ENCODE results near the gene CCDC57.
"Not testable (repeated sequence)": the region's sequence is repeated elsewhere in the genome, so short reads cannot be mapped to it uniquely, and the experiment has no call there.

Gene CCDC57

GRCh38 chr17:82177276-82177675 is 35.4 kb downstream of the CCDC57 start:
- DNase-seq (ENCODE audit: low spot score) = no peak

- DNase-seq (ENCODE audit: low spot score) = no peak
These were observed 36.7 kb downstream of the CCDC57 start for GRCh38 chr17:82175951-82176350.

- DNase-seq (ENCODE audit: low spot score) = no peak
These were observed 37.4 kb downstream of the CCDC57 start for GRCh38 chr17:82175201-82175600.

GRCh38 chr17:82174042-82174857 is 38.4 kb downstream of the CCDC57 start:
- DNase-seq (ENCODE audit: low spot score) = not testable (repeated sequence)

GRCh38 chr17:82173351-82174041 is 39.1 kb downstream of the CCDC57 start:
- DNase-seq (ENCODE audit: low spot score) = no peak

GRCh38 chr17:82172486-82173160 is 40.0 kb downstream of the CCDC57 start:
- no peak for DNase-seq (ENCODE audit: low spot score)

- DNase-seq (ENCODE audit: low spot score) = no peak
These were observed 40.8 kb downstream of the CCDC57 start for GRCh38 chr17:82171750-82172375.

GRCh38 chr17:82170412-82170961 is 42.2 kb downstream of the CCDC57 start:
- DNase-seq (ENCODE audit: low spot score) = no peak

GRCh38 chr17:82168568-82168967 is 44.1 kb downstream of the CCDC57 start:
- DNase-seq (ENCODE audit: low spot score) = no peak

GRCh38 chr17:82167028-82167427 is 45.6 kb downstream of the CCDC57 start:
- no peak for DNase-seq (ENCODE audit: low spot score)

GRCh38 chr17:82164853-82165252 is 47.8 kb downstream of the CCDC57 start:
- DNase-seq (ENCODE audit: low spot score) = no peak

GRCh38 chr17:82161216-82161615 is 51.4 kb downstream of the CCDC57 start:
- DNase-seq (ENCODE audit: low spot score) = no peak

GRCh38 chr17:82160075-82160474 is 52.6 kb downstream of the CCDC57 start:
- DNase-seq (ENCODE audit: low spot score) = no peak

- DNase-seq (ENCODE audit: low spot score) = no peak
These were observed 53.8 kb downstream of the CCDC57 start for GRCh38 chr17:82158825-82159224.

- DNase-seq (ENCODE audit: low spot score) = no peak
These were observed 55.3 kb downstream of the CCDC57 start for GRCh38 chr17:82157046-82158035.

GRCh38 chr17:82156284-82156925 is 56.2 kb downstream of the CCDC57 start:
- DNase-seq (ENCODE audit: low spot score) = no peak

- DNase-seq (ENCODE audit: low spot score) = no peak
These were observed 57.0 kb downstream of the CCDC57 start for GRCh38 chr17:82155606-82156005.

- DNase-seq (ENCODE audit: low spot score) = no peak
These were observed 57.7 kb downstream of the CCDC57 start for GRCh38 chr17:82154881-82155331.

- DNase-seq (ENCODE audit: low spot score) = peak; percentile 86
These were observed 58.8 kb downstream of the CCDC57 start for GRCh38 chr17:82153745-82154375.

- no peak for DNase-seq (ENCODE audit: low spot score)
These were observed 59.3 kb downstream of the CCDC57 start for GRCh38 chr17:82153295-82153691.

Measured in CD4-positive, alpha-beta T cell treated with Interleukin-2 at 100 ng/mL for 4 hours (primary cell).